Vagina (tissue), 2 donors: ENCODE results near the gene ERICH3. TPM values are rescaled to one million over a fixed set of nuclear protein-coding genes. Genes with fewer than 3 reads are reported as not detected.

Experiments
- DNase-seq, 2 donors: peaks; one replicate each; pipeline ENCODE4 v3.0.0-alpha.2; 2017; ENCODE audit errors: extremely low spot score in 2 of 2
- H3K27ac ChIP-seq: fragments of 200-600 bp; sonication (generic); one replicate; pipeline ENCODE4 v1.5.1; 2019
- H3K27me3 ChIP-seq: fragments of 200-600 bp; sonication (generic); one replicate; pipeline ENCODE4 v1.5.1; 2019
- H3K36me3 ChIP-seq, 2 donors: fragments of 200-600 bp; sonication (generic); one replicate each; pipeline ENCODE4 v1.5.1; 2017 to 2019
- H3K4me1 ChIP-seq: fragments of 200-600 bp; sonication (generic); one replicate; pipeline ENCODE4 v1.5.1; 2019
- H3K4me3 ChIP-seq, 2 donors: fragments of 200-600 bp; sonication (generic); 1 replicate in 1 of 2; 2 replicates in 1 of 2; pipeline ENCODE4 v1.5.1; 2016 to 2019
- H3K9me3 ChIP-seq: fragments of 200-600 bp; sonication (generic); one replicate; pipeline ENCODE4 v1.5.1; 2019
- CTCF ChIP-seq, 3 experiments: fragments of 450-650 bp in 2 of 3; fragments of 200-600 bp in 1 of 3; sonication (generic) in 1 of 3; IDR thresholded peaks; one replicate each; pipeline ENCODE4 v1.5.1; 2017 to 2019; ENCODE audit warnings: antibody characterized with exemption in 3 of 3, mild to moderate bottlenecking in 2 of 3, moderate library complexity in 2 of 3
- POLR2A ChIP-seq, 2 donors: fragments of 450-650 bp; IDR thresholded peaks; one replicate each; pipeline ENCODE4 v1.6.1; 2017; ENCODE audit warnings: antibody characterized with exemption in 2 of 2, mild to moderate bottlenecking in 2 of 2, moderate library complexity in 2 of 2
- POLR2AphosphoS5 ChIP-seq, 2 donors: sonication (generic); formaldehyde crosslinking; IDR thresholded peaks; one replicate each; pipeline ENCODE4 v1.9.0; 2017; ENCODE audit warnings: antibody characterized with exemption in 2 of 2, mild to moderate bottlenecking in 2 of 2, low read depth in 1 of 2; ENCODE audit not compliant: insufficient read depth in 1 of 2
- intact Hi-C: fragments of 100-400 bp; cut with DNase I; formaldehyde crosslinking; loops from one replicate; pipeline ENCODE4 v1.15.1; 2023
- total RNA-seq: library from RNA; depleted of rRNA; stranded (reverse); fragments of >200 nt; gene quantifications from one replicate; pipeline ENCODE4 v1.2.3, GENCODE V29; 2016

ERICH3 gene
- total RNA-seq, 1 donor from 2014 or later, result 0.49 TPM

- Histone ChIP-seq H3K4me1 (no peaks in the 10 kb centered on the region), H3K4me3 (no peak overlapping the region), H3K27me3 (no peaks in the 10 kb centered on the region), H3K36me3 (no peaks in the 10 kb centered on the region), H3K27ac (no peak overlapping the region), H3K9me3 (no peaks in the 10 kb centered on the region)
- intact Hi-C loops, result no loop called here
- TF ChIP-seq POLR2A (IDR thresholded peaks at IDR 0.05), result no peak
- DNase-seq, result no peak
Measured at GRCh38 chr1:74652711-74653139, 20.9 kb downstream of the ERICH3 start.

DNA sequence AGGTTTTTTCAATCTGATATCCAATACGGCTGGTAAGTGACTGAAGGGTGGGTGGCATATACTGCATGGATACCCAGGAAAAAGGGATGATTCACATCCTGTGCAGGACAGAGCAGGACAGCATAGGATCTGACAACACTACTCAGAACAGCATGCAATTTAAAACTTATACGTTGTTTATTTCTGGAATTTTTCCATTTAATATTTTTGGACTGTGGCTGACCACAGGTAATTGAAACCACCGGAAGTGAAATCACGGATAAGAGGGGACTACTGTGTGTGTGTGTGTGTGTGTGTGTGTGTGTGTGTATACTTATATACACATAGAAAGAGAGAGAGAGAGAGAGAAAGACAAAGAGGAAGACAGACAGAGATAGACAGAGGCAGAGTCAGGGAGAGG is 23.0 kb downstream of the ERICH3 start:
- no peak for DNase-seq
- intact Hi-C loops, result no loop called here
- no peak for TF ChIP-seq CTCF (IDR thresholded peaks at IDR 0.05)
- no peak for TF ChIP-seq POLR2A (IDR thresholded peaks at IDR 0.05)
- TF ChIP-seq POLR2AphosphoS5 (IDR thresholded peaks at IDR 0.05; ENCODE audit: insufficient read depth in 1 of 2, low read depth in 1 of 2), result no peak
- Histone ChIP-seq H3K27ac (no peak overlapping the region), H3K4me3 (no peak overlapping the region), H3K4me1 (no peaks in the 10 kb centered on the region), H3K27me3 (no peaks in the 10 kb centered on the region), H3K36me3 (no peaks in the 10 kb centered on the region), H3K9me3 (no peaks in the 10 kb centered on the region)

- DNase-seq, result no peak
- Histone ChIP-seq H3K4me3 (no peak overlapping the region), H3K27me3 (no peaks in the 10 kb centered on the region), H3K9me3 (no peaks in the 10 kb centered on the region), H3K27ac (no peak overlapping the region), H3K36me3 (no peaks in the 10 kb centered on the region), H3K4me1 (no peaks in the 10 kb centered on the region)
- no peak for TF ChIP-seq CTCF (IDR thresholded peaks at IDR 0.05)
- no peak for TF ChIP-seq POLR2AphosphoS5 (IDR thresholded peaks at IDR 0.05; ENCODE audit: insufficient read depth in 1 of 2, low read depth in 1 of 2)
- no peak for TF ChIP-seq POLR2A (IDR thresholded peaks at IDR 0.05)
- intact Hi-C loops, result no loop called here
Measured at GRCh38 chr1:74641876-74642275, 31.7 kb downstream of the ERICH3 start.

DNA sequence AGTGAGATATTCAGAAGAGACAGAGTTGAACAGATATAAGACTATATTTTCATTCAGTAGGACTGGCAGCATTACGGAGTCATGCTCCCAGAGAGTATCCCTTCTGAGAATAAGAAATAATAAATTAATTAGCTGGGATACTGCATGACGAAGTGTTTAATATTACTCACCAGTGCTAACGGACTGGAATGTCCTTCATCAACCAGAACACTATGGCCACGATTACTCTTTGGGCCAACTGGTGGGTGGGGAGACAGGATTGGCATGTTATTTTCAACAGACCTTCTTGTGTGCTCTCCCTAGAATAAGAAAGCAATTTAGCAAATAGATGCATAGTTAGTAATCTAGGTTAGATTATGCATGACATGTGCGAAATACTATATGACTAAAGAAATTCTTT is 32.4 kb downstream of the ERICH3 start:
- no peak for TF ChIP-seq POLR2A (IDR thresholded peaks at IDR 0.05)
- no peak for TF ChIP-seq POLR2AphosphoS5 (IDR thresholded peaks at IDR 0.05; ENCODE audit: insufficient read depth in 1 of 2, low read depth in 1 of 2)
- no peak for TF ChIP-seq CTCF (IDR thresholded peaks at IDR 0.05)
- no peak overlapping the region for H3K4me3 ChIP-seq
- intact Hi-C loops, result no loop called here
- no peak overlapping the region for H3K27ac ChIP-seq
- no peaks in the 10 kb centered on the region for H3K36me3 ChIP-seq
- no peaks in the 10 kb centered on the region for H3K27me3 ChIP-seq
- no peaks in the 10 kb centered on the region for H3K9me3 ChIP-seq
- H3K4me1 ChIP-seq, result no peaks in the 10 kb centered on the region
- DNase-seq, result no peak

DNA sequence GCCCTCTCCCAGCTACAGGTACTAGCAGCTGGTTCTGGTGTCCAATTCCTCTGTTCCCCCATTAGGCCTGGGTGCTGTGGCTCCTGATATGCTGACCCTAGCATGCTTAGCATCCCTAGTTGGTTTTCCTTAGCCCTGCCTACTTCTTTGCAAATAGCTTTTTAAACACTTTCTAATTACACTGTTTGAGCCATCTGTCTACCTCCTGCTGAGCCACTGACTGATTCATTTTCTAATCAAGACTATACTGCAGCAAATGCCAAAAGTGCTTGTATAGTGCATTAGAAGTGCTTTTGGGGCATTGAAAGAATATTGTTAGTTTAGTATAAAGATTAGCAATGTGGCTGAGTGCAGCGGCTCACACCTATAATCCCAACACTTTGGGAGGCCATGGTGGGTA is 36.3 kb downstream of the ERICH3 start:
- H3K36me3 ChIP-seq, result no peaks in the 10 kb centered on the region
- no peak overlapping the region for H3K27ac ChIP-seq
- no peak overlapping the region for H3K4me3 ChIP-seq
- H3K27me3 ChIP-seq, result no peaks in the 10 kb centered on the region
- no peak for TF ChIP-seq CTCF (IDR thresholded peaks at IDR 0.05)
- TF ChIP-seq POLR2AphosphoS5 (IDR thresholded peaks at IDR 0.05; ENCODE audit: insufficient read depth in 1 of 2, low read depth in 1 of 2), result no peak
- TF ChIP-seq POLR2A (IDR thresholded peaks at IDR 0.05), result no peak
- no peak for DNase-seq
- H3K9me3 ChIP-seq, result no peaks in the 10 kb centered on the region
- intact Hi-C loops, result no loop called here
- H3K4me1 ChIP-seq, result no peaks in the 10 kb centered on the region

DNA sequence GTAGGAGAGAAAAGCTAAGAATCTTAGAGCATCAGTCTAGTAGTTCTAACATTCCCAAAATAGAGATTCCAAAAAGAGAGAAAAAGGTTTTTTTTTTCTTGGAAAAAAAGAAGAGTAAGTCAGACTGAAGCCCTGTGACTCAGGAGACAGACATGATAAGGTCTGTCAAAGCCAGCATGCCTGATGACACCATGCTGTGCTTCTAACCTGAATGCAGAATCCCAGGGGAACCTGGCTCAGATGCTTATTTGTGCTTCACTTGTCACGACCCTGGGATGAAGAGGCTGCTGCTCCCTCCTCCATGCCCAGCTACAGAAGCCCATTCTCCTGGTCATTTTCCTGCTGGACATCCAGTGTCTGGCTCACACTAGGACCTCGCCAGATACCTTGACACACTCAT is 44.3 kb downstream of the ERICH3 start:
- no peak overlapping the region for H3K4me3 ChIP-seq
- TF ChIP-seq POLR2A (IDR thresholded peaks at IDR 0.05) (no peak), CTCF (IDR thresholded peaks at IDR 0.05) (no peak), POLR2AphosphoS5 (IDR thresholded peaks at IDR 0.05; ENCODE audit: insufficient read depth in 1 of 2, low read depth in 1 of 2) (no peak)
- H3K27me3 ChIP-seq, result no peaks in the 10 kb centered on the region
- H3K9me3 ChIP-seq, result no peaks in the 10 kb centered on the region
- no peaks in the 10 kb centered on the region for H3K36me3 ChIP-seq
- intact Hi-C loops, result no loop called here
- H3K4me1 ChIP-seq, result no peaks in the 10 kb centered on the region
- DNase-seq, result no peak
- H3K27ac ChIP-seq, result no peak overlapping the region
